Activated CD4-positive, alpha-beta T cell treated with anti-CD3 and anti-CD28 coated beads, Interleukin-2, amount 10 ng/mL, durations not matched to agents 24 days and 14 days (primary cell): ENCODE measurements around the gene CDH22. TPM values are rescaled to one million over a fixed set of nuclear protein-coding genes. Genes with fewer than 3 reads are reported as not detected.

Experiments
- DNase-seq: peaks from one replicate; pipeline ENCODE4 v3.0.0; 2022
- H3K27ac Mint-ChIP-seq: one replicate; pipeline ENCODE4 v1.8.0; 2022; ENCODE audit warnings: mild to moderate bottlenecking, mixed read lengths
- H3K27me3 Mint-ChIP-seq: one replicate; pipeline ENCODE4 v1.8.0; 2022; ENCODE audit warnings: mixed read lengths
- H3K36me3 Mint-ChIP-seq: one replicate; pipeline ENCODE4 v1.8.0; 2022; ENCODE audit warnings: low read depth, mild to moderate bottlenecking, mixed read lengths
- H3K4me1 Mint-ChIP-seq: one replicate; pipeline ENCODE4 v1.8.0; 2021; ENCODE audit warnings: mixed read lengths
- H3K4me3 Mint-ChIP-seq: one replicate; pipeline ENCODE4 v1.8.0; 2022; ENCODE audit warnings: mild to moderate bottlenecking, moderate library complexity, mixed read lengths
- H3K9me3 Mint-ChIP-seq: one replicate; pipeline ENCODE4 v1.8.0; 2021; ENCODE audit warnings: mixed read lengths
- intact Hi-C: fragments of 100-400 bp; cut with micrococcal nuclease; formaldehyde crosslinking; loops from one replicate; pipeline ENCODE4 v1.15.1; 2023
- total RNA-seq: library from RNA; stranded (reverse); gene quantifications from 2 replicates; pipeline ENCODE4 v1.2.3, GENCODE V29; 2022

The CDH22 gene
- total RNA-seq, 1 donor from 2014 or later: not detected

GRCh38 chr20:46286382-46286781 lies 21.9 kb downstream of the CDH22 start:
- DNase-seq: no peak
- H3K27me3 Mint-ChIP-seq: peaks cover 15% of the 10 kb centered on the region
- H3K36me3 Mint-ChIP-seq: no peaks in the 10 kb centered on the region
- H3K4me1 Mint-ChIP-seq: no peaks in the 10 kb centered on the region
- intact Hi-C loops: no loop called here
- no peaks in the 10 kb centered on the region for H3K9me3 Mint-ChIP-seq
- no peak overlapping the region for H3K27ac Mint-ChIP-seq
- H3K4me3 Mint-ChIP-seq: no peak overlapping the region

GRCh38 chr20:46285740-46286139 lies 22.6 kb downstream of the CDH22 start:
- H3K27ac Mint-ChIP-seq: no peak overlapping the region
- H3K4me1 Mint-ChIP-seq: no peaks in the 10 kb centered on the region
- H3K36me3 Mint-ChIP-seq: no peaks in the 10 kb centered on the region
- intact Hi-C loops: no loop called here
- H3K27me3 Mint-ChIP-seq: peaks cover 15% of the 10 kb centered on the region
- no peak overlapping the region for H3K4me3 Mint-ChIP-seq
- H3K9me3 Mint-ChIP-seq: no peaks in the 10 kb centered on the region
- DNase-seq: no peak

- intact Hi-C loops: no loop called here
- Mint-ChIP-seq H3K4me3 (no peak overlapping the region), H3K9me3 (no peaks in the 10 kb centered on the region), H3K36me3 (no peaks in the 10 kb centered on the region), H3K4me1 (no peaks in the 10 kb centered on the region), H3K27me3 (peaks cover 11% of the 10 kb centered on the region), H3K27ac (no peak overlapping the region)
- DNase-seq: no peak
Observed at GRCh38 chr20:46285072-46285471, 23.2 kb downstream of the CDH22 start.

DNA sequence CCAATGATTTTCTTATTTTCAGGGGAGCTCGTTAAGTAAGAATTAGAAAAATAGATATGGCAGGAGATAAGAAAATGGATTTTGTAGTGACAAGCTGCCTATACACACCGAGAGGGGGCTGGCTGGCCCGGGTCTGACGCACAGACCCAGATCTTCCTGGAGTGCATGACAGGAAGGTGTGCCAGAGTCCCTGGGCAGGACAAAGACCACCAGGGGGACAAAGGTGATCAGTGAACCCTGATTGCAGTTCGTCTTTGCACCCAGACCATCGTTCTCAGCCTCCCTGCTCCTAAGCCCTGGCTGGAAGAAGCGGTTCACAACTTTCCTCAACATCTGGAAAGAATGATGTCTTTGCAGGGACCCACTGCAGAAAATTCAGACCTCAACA lies 24.3 kb downstream of the CDH22 start:
- intact Hi-C loops: no loop called here
- Mint-ChIP-seq H3K27ac (no peak overlapping the region), H3K36me3 (no peaks in the 10 kb centered on the region), H3K9me3 (no peaks in the 10 kb centered on the region), H3K4me3 (no peak overlapping the region), H3K27me3 (peaks cover 16% of the 10 kb centered on the region), H3K4me1 (no peaks in the 10 kb centered on the region)
- no peak for DNase-seq

- Mint-ChIP-seq H3K9me3 (no peaks in the 10 kb centered on the region), H3K4me3 (no peak overlapping the region), H3K27me3 (peaks cover 16% of the 10 kb centered on the region), H3K4me1 (no peaks in the 10 kb centered on the region), H3K27ac (no peak overlapping the region), H3K36me3 (no peaks in the 10 kb centered on the region)
- intact Hi-C loops: no loop called here
- DNase-seq: no peak
Observed at GRCh38 chr20:46283426-46284039, 24.8 kb downstream of the CDH22 start.

DNA sequence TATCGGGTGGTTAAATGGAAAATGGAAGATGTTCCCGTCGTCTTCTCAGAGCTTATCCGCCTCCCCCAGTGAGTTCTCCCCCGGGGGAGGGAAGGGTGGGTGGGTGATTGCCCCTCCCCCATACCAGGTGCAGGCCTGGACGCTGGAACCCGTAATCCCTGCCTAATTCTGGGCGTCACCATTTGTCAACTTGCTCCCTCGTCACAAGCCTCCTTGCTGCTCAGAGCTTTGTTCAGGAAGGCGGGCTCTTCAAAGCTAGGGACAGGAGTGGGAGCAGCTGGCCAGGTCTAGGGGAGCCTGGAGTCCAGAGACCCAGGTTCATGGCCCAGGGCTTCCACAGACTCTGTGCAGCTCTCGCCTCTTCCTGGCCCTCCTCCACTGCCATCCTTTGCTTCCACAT lies 25.6 kb downstream of the CDH22 start:
- H3K4me1 Mint-ChIP-seq: no peaks in the 10 kb centered on the region
- no peak for DNase-seq
- no peak overlapping the region for H3K4me3 Mint-ChIP-seq
- H3K27ac Mint-ChIP-seq: no peak overlapping the region
- H3K36me3 Mint-ChIP-seq: no peaks in the 10 kb centered on the region
- H3K27me3 Mint-ChIP-seq: peaks cover 18% of the 10 kb centered on the region
- intact Hi-C loops: no loop called here
- no peaks in the 10 kb centered on the region for H3K9me3 Mint-ChIP-seq

DNA sequence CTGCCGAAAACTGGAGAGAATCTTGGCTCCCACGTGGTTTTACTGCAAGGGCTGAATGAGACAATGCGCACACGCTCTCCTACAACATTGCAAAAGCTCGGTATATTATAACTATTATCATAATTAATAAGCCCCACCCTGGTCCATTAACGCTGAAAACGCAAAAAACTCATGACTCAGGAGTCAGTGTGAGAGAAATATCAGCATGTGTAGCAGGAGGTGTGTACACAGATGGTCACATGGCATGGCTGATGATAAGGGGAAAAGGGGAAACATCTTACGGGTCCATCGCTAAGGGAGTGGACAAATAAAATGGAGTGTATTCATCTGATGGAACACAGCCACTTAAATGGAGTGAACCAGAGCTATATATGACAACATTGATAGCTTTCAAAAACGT lies 29.2 kb downstream of the CDH22 start:
- H3K27ac Mint-ChIP-seq: no peak overlapping the region
- no peak overlapping the region for H3K4me3 Mint-ChIP-seq
- intact Hi-C loops: no loop called here
- no peak for DNase-seq
- H3K27me3 Mint-ChIP-seq: peaks cover 27% of the 10 kb centered on the region
- no peaks in the 10 kb centered on the region for H3K9me3 Mint-ChIP-seq
- H3K4me1 Mint-ChIP-seq: no peaks in the 10 kb centered on the region
- no peaks in the 10 kb centered on the region for H3K36me3 Mint-ChIP-seq

GRCh38 chr20:46277602-46278001 lies 30.7 kb downstream of the CDH22 start:
- Mint-ChIP-seq H3K27me3 (peaks cover 32% of the 10 kb centered on the region), H3K9me3 (no peaks in the 10 kb centered on the region), H3K4me1 (no peaks in the 10 kb centered on the region), H3K27ac (no peak overlapping the region), H3K4me3 (no peak overlapping the region), H3K36me3 (no peaks in the 10 kb centered on the region)
- intact Hi-C loops: no loop called here
- no peak for DNase-seq

DNA sequence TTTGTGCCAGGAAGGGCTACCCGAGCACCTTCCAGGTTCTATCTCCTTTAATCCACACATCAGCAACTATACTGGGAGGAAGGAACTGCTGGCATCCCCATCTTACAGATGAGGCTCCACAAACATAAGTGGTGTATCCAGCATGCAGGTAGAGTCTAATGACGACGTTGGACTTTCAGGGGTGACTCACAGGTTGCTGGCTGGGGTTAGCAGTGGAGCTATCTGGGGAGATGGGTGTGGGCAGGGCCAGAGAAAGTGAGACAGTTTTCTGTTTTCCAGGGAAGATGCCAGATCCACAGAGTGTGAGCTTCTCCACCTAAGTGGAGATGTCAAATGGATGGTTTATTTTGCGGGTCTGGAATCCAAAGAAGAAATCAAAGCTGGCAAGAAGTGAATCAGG lies 31.8 kb downstream of the CDH22 start:
- intact Hi-C loops: no loop called here
- no peaks in the 10 kb centered on the region for H3K36me3 Mint-ChIP-seq

DNA sequence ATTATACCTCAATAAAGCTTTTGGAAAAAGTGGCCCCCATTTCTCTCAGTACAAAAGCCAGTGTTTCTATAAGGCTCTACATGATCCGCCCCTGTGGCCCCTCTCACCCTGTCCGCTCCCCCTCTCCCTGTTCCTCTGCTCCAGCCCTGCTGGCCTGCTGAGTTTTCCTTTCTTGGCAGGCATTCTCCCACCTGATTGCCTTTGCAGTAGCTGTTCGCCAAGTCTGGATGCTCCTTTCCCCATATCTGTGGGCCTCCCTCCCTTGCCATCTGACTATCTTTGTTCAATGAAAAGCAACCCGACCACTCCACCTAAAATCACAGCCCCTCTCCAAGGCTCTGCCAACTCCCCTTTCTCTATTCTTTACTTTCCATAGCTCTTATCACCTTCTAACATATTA lies 33.2 kb downstream of the CDH22 start:
- no peak overlapping the region for H3K27ac Mint-ChIP-seq
- no peaks in the 10 kb centered on the region for H3K9me3 Mint-ChIP-seq
- no peak overlapping the region for H3K4me3 Mint-ChIP-seq
- no peaks in the 10 kb centered on the region for H3K4me1 Mint-ChIP-seq
- H3K36me3 Mint-ChIP-seq: no peaks in the 10 kb centered on the region
- intact Hi-C loops: no loop called here
- DNase-seq: no peak
- H3K27me3 Mint-ChIP-seq: peaks cover 29% of the 10 kb centered on the region

More for the DNA sequence above, 31.8 kb downstream of the CDH22 start:
- Mint-ChIP-seq H3K27me3 (peaks cover 26% of the 10 kb centered on the region), H3K9me3 (no peaks in the 10 kb centered on the region), H3K27ac (no peak overlapping the region), H3K4me3 (no peak overlapping the region), H3K4me1 (no peaks in the 10 kb centered on the region)
- no peak for DNase-seq

- no peaks in the 10 kb centered on the region for H3K4me1 Mint-ChIP-seq
- intact Hi-C loops: no loop called here
- H3K9me3 Mint-ChIP-seq: no peaks in the 10 kb centered on the region
- no peak for DNase-seq
- peaks cover 33% of the 10 kb centered on the region for H3K27me3 Mint-ChIP-seq
- H3K27ac Mint-ChIP-seq: no peak overlapping the region
- no peak overlapping the region for H3K4me3 Mint-ChIP-seq
- H3K36me3 Mint-ChIP-seq: no peaks in the 10 kb centered on the region
Observed at GRCh38 chr20:46273717-46274116, 34.6 kb downstream of the CDH22 start.

- H3K27me3 Mint-ChIP-seq: peaks cover 32% of the 10 kb centered on the region
- no peaks in the 10 kb centered on the region for H3K4me1 Mint-ChIP-seq
- no peak overlapping the region for H3K4me3 Mint-ChIP-seq
- H3K36me3 Mint-ChIP-seq: no peaks in the 10 kb centered on the region
- intact Hi-C loops: no loop called here
- no peak for DNase-seq
- no peaks in the 10 kb centered on the region for H3K9me3 Mint-ChIP-seq
- H3K27ac Mint-ChIP-seq: no peak overlapping the region
Observed at GRCh38 chr20:46272389-46273047, 35.8 kb downstream of the CDH22 start.

- Mint-ChIP-seq H3K27me3 (peaks cover 28% of the 10 kb centered on the region), H3K36me3 (no peaks in the 10 kb centered on the region), H3K4me3 (no peak overlapping the region), H3K4me1 (no peaks in the 10 kb centered on the region), H3K9me3 (no peaks in the 10 kb centered on the region), H3K27ac (no peak overlapping the region)
- intact Hi-C loops: no loop called here
- DNase-seq: no peak
Observed at GRCh38 chr20:46270977-46271744, 37.1 kb downstream of the CDH22 start.

GRCh38 chr20:46269372-46269771 lies 38.9 kb downstream of the CDH22 start:
- H3K4me3 Mint-ChIP-seq: no peak overlapping the region
- no peaks in the 10 kb centered on the region for H3K4me1 Mint-ChIP-seq
- no peak overlapping the region for H3K27ac Mint-ChIP-seq
- H3K9me3 Mint-ChIP-seq: peaks cover 6% of the 10 kb centered on the region
- no peaks in the 10 kb centered on the region for H3K36me3 Mint-ChIP-seq
- DNase-seq: no peak
- H3K27me3 Mint-ChIP-seq: peaks cover 24% of the 10 kb centered on the region
- intact Hi-C loops: no loop called here
